Hepatocyte (in vitro differentiated cells): ENCODE measurements around the gene RRAS. TPM values are rescaled to one million over a fixed set of nuclear protein-coding genes. Genes with fewer than 3 reads are reported as not detected.

Experiments used
- DNase-seq: peaks from one replicate; pipeline ENCODE4 v3.0.0-alpha.2; 2016; ENCODE audit warnings: low spot score
- H2AFZ ChIP-seq: fragments of 200-600 bp; sonication (generic); 2 replicates; pipeline ENCODE4 v1.6.0; 2016; ENCODE audit warnings: antibody characterized with exemption, mild to moderate bottlenecking
- H3K27ac ChIP-seq: fragments of 200-600 bp; sonication (generic); 2 replicates; pipeline ENCODE4 v1.5.1; 2016; ENCODE audit warnings: mild to moderate bottlenecking
- H3K27me3 ChIP-seq: fragments of 200-600 bp; sonication (generic); 2 replicates; pipeline ENCODE4 v1.6.1; 2016
- H3K36me3 ChIP-seq: fragments of 200-600 bp; sonication (generic); replicated peaks from 2 replicates; pipeline ENCODE4 v1.5.1; 2016; ENCODE audit warnings: low read depth; ENCODE audit not compliant: insufficient read depth
- H3K4me1 ChIP-seq: fragments of 200-600 bp; sonication (generic); 2 replicates; pipeline ENCODE4 v1.5.1; 2016; ENCODE audit warnings: mild to moderate bottlenecking, moderate library complexity; ENCODE audit not compliant: insufficient read depth
- H3K4me2 ChIP-seq: fragments of 200-600 bp; sonication (generic); 2 replicates; pipeline ENCODE4 v1.6.0; 2016
- H3K4me3 ChIP-seq: fragments of 200-600 bp; sonication (generic); 2 replicates; pipeline ENCODE4 v1.5.1; 2016; ENCODE audit warnings: mild to moderate bottlenecking
- H3K79me2 ChIP-seq: fragments of 200-600 bp; sonication (generic); 2 replicates; pipeline ENCODE4 v1.6.0; 2017; ENCODE audit warnings: mild to moderate bottlenecking
- H3K9me2 ChIP-seq: fragments of 200-600 bp; sonication (generic); replicated peaks from 2 replicates; pipeline ENCODE4 v1.6.0; 2017; ENCODE audit warnings: mild to moderate bottlenecking; ENCODE audit not compliant: insufficient read depth
- H3K9me3 ChIP-seq: fragments of 200-600 bp; sonication (generic); 2 replicates; pipeline ENCODE4 v1.5.1; 2016; ENCODE audit warnings: low read depth, mild to moderate bottlenecking
- H4K20me1 ChIP-seq: fragments of 200-600 bp; sonication (generic); 2 replicates; pipeline ENCODE4 v1.6.0; 2016; ENCODE audit warnings: mild to moderate bottlenecking; ENCODE audit not compliant: insufficient read depth, poor library complexity, severe bottlenecking
- EZH2 ChIP-seq: fragments of 200-600 bp; sonication (generic); IDR thresholded peaks from 2 replicates; pipeline ENCODE4 v1.6.1; 2016; ENCODE audit warnings: antibody characterized with exemption, mild to moderate bottlenecking, borderline replicate concordance
- EZH2phosphoT487 ChIP-seq: fragments of 200-600 bp; sonication (generic); IDR thresholded peaks from one replicate; pipeline ENCODE4 v1.6.1; 2018; ENCODE audit warnings: antibody characterized with exemption, mild to moderate bottlenecking, low read depth, moderate library complexity; ENCODE audit not compliant: unreplicated experiment, severe bottlenecking
- whole genome bisulfite sequencing: methylation state at CpG from one replicate; pipeline ENCODE4 v1.1.6; 2016; ENCODE audit warnings: low lambda C conversion rate; ENCODE audit errors: missing lambda C conversion rate; 5-methylcytosine and 5-hydroxymethylcytosine counted together
- polyA plus RNA-seq: library from polyadenylated mRNA; unstranded; fragments of >200 nt; fragmentation: Nextera tagmentation; extraction: Ambion mirVana; gene quantifications from 2 replicates; pipeline ENCODE4 v1.2.1, GENCODE V29; 2016
- total RNA-seq: library from RNA; depleted of rRNA; stranded (reverse); fragments of >200 nt; gene quantifications from 2 replicates; pipeline ENCODE4 v1.2.3, GENCODE V29; 2014
- TF ChIP-seq, protein P1 (sequence below): fragments of 200-600 bp; sonication (generic); IDR thresholded peaks from 2 replicates; pipeline ENCODE4 v1.5.1; 2016; ENCODE audit warnings: antibody characterized with exemption, mild to moderate bottlenecking; ENCODE audit not compliant: poor library complexity

Gene RRAS
- total and polyA plus RNA-seq, 2 experiments from 2014 or later, result 19.2 to 107 TPM

GRCh38 chr19:49596407-49596806 is 43.5 kb downstream of the RRAS start:
- H3K27me3 ChIP-seq, result no peaks in the 10 kb centered on the region
- peaks cover 6% of the 10 kb centered on the region for H3K4me1 ChIP-seq
- no peaks in the 10 kb centered on the region for H3K36me3 ChIP-seq
- TF ChIP-seq EZH2phosphoT487, result no peak
- TF ChIP-seq, protein P1, sequence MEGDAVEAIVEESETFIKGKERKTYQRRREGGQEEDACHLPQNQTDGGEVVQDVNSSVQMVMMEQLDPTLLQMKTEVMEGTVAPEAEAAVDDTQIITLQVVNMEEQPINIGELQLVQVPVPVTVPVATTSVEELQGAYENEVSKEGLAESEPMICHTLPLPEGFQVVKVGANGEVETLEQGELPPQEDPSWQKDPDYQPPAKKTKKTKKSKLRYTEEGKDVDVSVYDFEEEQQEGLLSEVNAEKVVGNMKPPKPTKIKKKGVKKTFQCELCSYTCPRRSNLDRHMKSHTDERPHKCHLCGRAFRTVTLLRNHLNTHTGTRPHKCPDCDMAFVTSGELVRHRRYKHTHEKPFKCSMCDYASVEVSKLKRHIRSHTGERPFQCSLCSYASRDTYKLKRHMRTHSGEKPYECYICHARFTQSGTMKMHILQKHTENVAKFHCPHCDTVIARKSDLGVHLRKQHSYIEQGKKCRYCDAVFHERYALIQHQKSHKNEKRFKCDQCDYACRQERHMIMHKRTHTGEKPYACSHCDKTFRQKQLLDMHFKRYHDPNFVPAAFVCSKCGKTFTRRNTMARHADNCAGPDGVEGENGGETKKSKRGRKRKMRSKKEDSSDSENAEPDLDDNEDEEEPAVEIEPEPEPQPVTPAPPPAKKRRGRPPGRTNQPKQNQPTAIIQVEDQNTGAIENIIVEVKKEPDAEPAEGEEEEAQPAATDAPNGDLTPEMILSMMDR, result no peak
- TF ChIP-seq EZH2, result no peak
- H3K4me2 ChIP-seq, result no peak overlapping the region
- DNase-seq, result no peak
- no CpG with 5 or more reads among the region's 15 CpGs for WGBS
- peaks cover 84% of the 10 kb centered on the region for H3K79me2 ChIP-seq
- H3K27ac ChIP-seq, result no peak overlapping the region
- H3K9me2 ChIP-seq, result no peaks in the 10 kb centered on the region
- no peaks in the 10 kb centered on the region for H3K9me3 ChIP-seq
- H2AFZ ChIP-seq, result no peak overlapping the region
- H3K4me3 ChIP-seq, result no peak overlapping the region
- H4K20me1 ChIP-seq, result peaks cover 18% of the 10 kb centered on the region

GRCh38 chr19:49595819-49596404 is 44.0 kb downstream of the RRAS start:
- no peak overlapping the region for H3K4me3 ChIP-seq
- peaks cover 18% of the 10 kb centered on the region for H4K20me1 ChIP-seq
- H3K9me2 ChIP-seq, result no peaks in the 10 kb centered on the region
- TF ChIP-seq EZH2phosphoT487 (no peak), EZH2 (no peak)
- TF ChIP-seq, protein P1, result no peak
- H3K9me3 ChIP-seq, result no peaks in the 10 kb centered on the region
- H3K79me2 ChIP-seq, result peaks cover 81% of the 10 kb centered on the region
- WGBS, result 97% methylated on average over 27 of the region's 32 CpGs
- no peak overlapping the region for H2AFZ ChIP-seq
- H3K36me3 ChIP-seq, result no peaks in the 10 kb centered on the region
- H3K4me2 ChIP-seq, result no peak overlapping the region
- H3K4me1 ChIP-seq, result peaks cover 6% of the 10 kb centered on the region
- no peak overlapping the region for H3K27ac ChIP-seq
- no peaks in the 10 kb centered on the region for H3K27me3 ChIP-seq
- no peak for DNase-seq

GRCh38 chr19:49594993-49595818 is 44.7 kb downstream of the RRAS start:
- H3K4me2 ChIP-seq, result no peak overlapping the region
- H4K20me1 ChIP-seq, result peaks cover 18% of the 10 kb centered on the region
- no peaks in the 10 kb centered on the region for H3K9me3 ChIP-seq
- H3K4me1 ChIP-seq, result peaks cover 6% of the 10 kb centered on the region
- WGBS, result 100% methylated on average over 10 of the region's 35 CpGs
- no peaks in the 10 kb centered on the region for H3K27me3 ChIP-seq
- no peak overlapping the region for H2AFZ ChIP-seq
- no peak overlapping the region for H3K27ac ChIP-seq
- peaks cover 78% of the 10 kb centered on the region for H3K79me2 ChIP-seq
- no peak for TF ChIP-seq EZH2phosphoT487
- TF ChIP-seq, protein P1, result no peak
- no peak for TF ChIP-seq EZH2
- no peaks in the 10 kb centered on the region for H3K9me2 ChIP-seq
- DNase-seq, result peak; percentile 5
- H3K36me3 ChIP-seq, result no peaks in the 10 kb centered on the region
- H3K4me3 ChIP-seq, result no peak overlapping the region
